Dermis blood vessel endothelial cell (primary cell): ENCODE data around the gene THOC6. TPM values are rescaled to one million over a fixed set of nuclear protein-coding genes. Genes with fewer than 3 reads are reported as not detected.
"Not testable (repeated sequence)": the region's sequence is repeated elsewhere in the genome, so short reads cannot be mapped to it uniquely, and the experiment has no call there.

Experiments used
- DNase-seq: peaks from one replicate; pipeline ENCODE4 v3.0.0; 2010
- total RNA-seq: library from RNA; depleted of rRNA; stranded (reverse); fragments of >200 nt; gene quantifications from 2 replicates; pipeline ENCODE4 v1.2.3, GENCODE V29; 2014

The THOC6 gene
- total RNA-seq, 1 donor from 2014 or later: 21.4 TPM

- no peak for DNase-seq
Measured at GRCh38 chr16:3057181-3058138, 33.6 kb downstream of the THOC6 start.

- DNase-seq: peak; percentile 54
Measured at GRCh38 chr16:3058139-3059030, 34.5 kb downstream of the THOC6 start.

DNA sequence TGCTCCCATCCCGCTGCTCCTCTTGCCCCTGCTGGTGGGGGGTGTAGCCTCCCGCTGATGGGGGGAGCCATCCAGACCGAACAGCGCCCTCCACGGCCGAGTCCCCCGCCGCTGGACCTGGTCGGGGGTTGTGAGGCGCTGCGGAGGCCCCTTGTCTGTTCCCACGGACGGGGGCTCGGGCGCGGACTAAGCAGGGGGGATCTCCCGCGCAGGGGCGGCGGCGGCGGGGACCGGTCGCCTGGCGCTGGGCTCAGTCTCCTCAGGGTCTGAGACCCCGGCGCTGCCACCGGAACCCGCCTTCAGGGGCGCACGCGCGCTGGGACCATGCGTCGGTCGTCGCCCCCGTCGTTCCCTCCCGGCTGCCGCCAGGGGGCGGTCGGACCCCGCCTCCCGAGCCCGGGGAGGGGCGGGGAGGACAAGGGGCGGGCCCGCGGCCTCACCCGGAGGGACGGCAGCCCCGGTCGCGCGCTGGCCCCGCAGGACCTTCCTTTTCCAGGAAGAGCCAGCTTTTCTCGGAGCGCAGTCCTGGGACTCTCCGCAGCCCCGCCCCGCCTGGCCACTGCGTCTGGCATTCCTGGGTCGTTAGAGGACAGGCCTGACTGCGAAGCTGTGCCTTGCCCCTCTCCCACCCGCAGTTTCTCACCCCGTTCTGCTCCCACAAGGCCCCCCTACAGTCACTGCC is 35.3 kb downstream of the THOC6 start:
- DNase-seq: peak; percentile 88

DNA sequence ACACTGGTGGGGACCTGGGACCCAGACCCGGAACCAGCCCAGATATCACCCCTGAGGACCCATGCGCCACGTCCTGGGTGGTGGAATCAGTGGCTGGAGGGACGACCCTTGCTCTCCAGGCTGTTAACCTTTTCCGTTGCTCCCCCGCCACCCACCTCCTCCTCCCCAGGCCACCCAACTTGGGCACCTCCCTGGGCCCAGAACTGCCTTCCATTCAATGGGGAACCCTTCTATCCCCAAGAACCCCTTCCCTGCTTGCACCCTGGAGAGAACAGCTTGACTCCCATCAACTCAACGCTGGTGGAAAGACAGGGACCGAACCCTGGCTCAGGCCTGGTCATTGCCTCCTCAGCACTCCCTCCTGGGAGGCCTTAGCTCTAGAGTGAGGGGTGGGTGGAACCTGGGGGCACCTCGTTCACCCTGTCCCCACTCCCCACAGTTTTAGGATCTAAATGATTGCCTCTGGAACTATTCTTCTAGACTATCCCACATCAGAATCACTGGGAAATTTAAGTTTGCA is 35.9 kb downstream of the THOC6 start:
- DNase-seq: no peak

GRCh38 chr16:3060339-3061127 is 36.7 kb downstream of the THOC6 start:
- DNase-seq: no peak

DNA sequence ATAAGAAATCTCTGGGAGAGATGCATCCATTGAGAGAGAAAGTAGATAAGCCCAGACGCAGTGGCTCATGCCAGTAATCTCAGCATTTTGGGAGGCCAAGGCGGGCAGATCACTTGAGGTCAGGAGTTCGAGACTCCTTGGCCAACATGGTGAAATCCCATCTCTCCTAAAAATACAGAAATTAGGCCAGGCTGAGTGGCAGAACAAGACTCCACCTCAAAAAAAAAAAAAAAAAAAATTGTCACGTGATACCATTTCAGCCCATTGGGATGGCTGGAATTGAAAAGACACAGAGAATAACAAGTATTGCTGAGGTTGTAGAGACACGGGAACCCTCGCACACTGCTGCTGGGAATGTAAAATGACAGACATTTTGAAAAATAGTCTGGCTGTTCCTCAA is 38.7 kb downstream of the THOC6 start:
- DNase-seq: no peak

- DNase-seq: no peak
Measured at GRCh38 chr16:3063625-3064386, 40.0 kb downstream of the THOC6 start.

DNA sequence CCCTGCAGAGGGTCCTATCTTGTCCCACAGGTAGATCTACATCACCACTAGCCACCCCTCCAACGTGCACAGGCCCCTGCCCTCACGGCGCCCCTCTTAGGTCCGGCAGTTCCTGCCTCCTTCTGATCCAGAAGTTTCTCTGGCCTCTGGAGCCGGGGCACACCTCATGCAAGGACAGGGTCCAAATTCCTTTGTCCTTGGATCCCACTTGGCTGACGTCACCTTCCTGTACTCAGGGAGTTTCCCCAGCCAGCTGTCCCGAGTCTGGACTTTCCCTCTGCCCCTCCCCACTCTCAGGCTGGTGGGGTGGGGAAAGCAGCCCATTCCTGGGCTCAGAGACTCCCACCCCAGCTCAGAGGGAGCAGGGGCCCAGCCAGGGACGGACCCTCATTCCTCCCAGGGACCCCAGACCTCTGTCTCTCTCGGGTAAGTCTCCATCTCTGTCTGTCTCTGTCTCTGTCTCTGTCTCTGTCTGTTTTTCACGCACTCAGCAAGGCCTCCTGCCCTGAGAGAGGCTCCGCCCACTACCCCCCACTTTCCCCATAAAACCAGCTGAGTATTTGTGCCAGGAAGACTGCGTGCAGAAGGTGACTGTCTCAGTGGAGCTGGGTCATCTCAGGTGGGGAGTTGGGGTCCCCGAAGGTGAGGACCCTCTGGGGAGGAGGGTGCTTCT is 41.4 kb downstream of the THOC6 start, which contains the start of gene IL32:
IL32 (plus strand) TSS at position 572 of the 673 bp plus-strand sequence. CDS start 172 bp downstream, outside the sequence.
- DNase-seq: peak; percentile 94

DNA sequence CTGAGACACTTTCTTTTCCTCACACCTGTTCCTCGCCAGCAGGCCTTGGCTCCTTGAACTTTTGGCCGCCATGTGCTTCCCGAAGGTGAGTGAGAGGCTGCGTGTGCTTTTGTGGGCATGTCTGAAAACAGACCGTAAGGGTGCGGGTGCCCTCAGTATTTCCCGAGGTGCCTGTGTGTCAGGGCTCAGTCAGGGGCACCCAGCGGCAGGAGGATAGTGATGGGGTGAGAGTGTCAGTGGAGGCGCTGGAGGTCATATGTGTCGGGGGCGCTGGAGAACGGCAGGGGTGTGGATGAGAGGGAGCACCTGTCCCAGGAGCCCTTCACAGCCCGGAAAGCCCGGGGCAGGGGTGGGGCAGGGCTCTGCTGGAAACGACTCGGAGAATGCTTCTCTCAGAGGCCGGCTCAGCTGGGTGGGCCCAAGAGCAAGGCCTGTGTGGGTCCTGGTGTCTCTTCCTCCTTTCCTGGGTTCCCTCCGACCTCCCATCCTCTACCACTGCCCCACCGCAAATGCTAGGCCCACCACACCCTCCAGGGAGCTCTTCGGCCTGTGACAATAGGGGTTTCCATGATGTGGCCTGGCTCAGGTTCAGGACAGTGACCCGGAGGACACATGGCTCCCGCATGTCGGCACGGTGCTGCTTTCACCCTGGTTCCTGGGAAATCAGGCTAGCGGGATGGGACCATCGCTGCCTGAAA is 42.1 kb downstream of the THOC6 start:
- no peak for DNase-seq

DNA sequence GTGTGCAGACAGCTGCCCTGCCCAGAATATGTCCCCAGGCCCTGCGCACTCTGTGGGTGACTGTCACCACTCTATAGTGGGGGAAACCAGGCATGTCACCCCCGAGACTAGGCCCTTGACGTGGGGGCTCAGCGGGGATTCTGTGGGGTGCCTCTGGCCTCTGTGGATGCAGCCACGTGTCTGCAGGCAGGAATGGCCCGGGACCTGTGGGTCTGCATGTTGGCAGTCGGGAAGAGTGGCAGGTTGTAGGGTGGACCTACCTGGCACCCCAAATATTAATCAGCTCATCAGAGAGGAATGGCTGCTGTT is 42.6 kb downstream of the THOC6 start:
- no peak for DNase-seq

DNA sequence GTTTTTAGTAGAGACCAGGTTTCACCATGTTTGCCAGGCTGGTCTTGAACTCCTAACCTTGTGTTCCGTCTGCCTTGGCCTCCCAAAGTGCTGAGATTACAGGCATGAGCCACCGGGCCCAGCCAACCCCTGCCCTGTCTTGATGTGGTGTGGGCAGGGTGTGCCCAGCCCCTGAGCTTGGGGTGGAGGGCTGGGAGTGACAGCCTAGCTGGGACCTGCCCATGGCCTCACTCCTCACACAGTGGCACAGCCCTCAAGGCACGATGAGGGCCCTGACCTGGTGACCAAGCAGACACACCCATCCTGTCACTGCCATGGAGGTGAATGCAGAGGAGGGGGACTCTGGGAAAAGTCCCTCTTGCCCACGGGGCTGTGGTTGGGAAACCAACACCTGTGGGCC is 44.7 kb downstream of the THOC6 start:
- DNase-seq: no peak

GRCh38 chr16:3069146-3069545 is 45.3 kb downstream of the THOC6 start:
- not testable (repeated sequence) for DNase-seq

DNA sequence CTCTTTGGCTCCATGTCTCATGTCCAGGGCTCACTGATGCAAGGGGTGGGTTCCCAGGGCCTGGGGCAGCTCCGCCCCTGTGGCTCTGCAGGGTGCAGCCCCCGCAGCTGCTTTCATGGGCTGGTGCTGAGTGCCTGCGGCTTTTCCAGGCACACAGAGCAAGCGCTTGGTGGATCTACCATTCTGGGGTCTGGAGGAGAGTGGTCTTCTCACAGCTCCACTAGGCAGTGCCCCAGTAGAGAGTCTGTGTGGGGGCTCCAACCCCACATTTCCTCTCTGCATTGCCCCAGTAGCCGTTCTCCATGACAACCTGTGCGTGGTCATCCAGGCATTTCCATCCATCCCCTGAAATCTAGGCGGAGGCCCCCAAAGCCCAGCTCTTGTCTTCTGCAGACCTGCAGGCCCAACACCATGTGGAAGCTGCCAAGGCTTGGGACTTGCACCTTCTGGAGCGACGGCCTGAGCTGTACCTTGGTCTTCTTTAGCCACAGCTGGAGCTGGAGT is 46.8 kb downstream of the THOC6 start:
- no peak for DNase-seq

- no peak for DNase-seq
Measured at GRCh38 chr16:3071655-3072054, 47.8 kb downstream of the THOC6 start.

DNA sequence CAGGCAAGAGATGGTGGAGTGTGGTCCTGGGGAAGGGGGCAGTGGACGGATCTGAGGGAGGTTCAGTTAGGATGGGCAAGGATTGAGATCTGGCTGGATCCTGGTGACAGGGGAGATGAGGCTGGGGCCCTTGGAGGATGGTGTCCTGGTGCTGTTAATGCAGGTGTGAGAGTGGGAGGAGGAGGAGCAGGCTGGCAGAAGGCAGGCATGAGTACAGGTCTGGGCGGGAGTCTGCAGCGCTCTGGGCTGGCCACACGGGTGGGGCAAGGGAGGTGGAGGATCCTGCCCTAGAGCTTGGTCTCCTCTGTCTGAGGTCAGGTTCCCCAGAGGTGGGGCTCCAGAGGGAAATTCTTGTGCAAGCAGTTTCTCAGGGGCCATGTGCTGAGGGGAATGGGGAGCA is 48.3 kb downstream of the THOC6 start:
- not testable (repeated sequence) for DNase-seq

GRCh38 chr16:3072576-3073263 is 48.9 kb downstream of the THOC6 start:
- not testable (repeated sequence) for DNase-seq

- DNase-seq: no peak
Measured at GRCh38 chr16:3073448-3073847, 49.6 kb downstream of the THOC6 start.

DNA sequence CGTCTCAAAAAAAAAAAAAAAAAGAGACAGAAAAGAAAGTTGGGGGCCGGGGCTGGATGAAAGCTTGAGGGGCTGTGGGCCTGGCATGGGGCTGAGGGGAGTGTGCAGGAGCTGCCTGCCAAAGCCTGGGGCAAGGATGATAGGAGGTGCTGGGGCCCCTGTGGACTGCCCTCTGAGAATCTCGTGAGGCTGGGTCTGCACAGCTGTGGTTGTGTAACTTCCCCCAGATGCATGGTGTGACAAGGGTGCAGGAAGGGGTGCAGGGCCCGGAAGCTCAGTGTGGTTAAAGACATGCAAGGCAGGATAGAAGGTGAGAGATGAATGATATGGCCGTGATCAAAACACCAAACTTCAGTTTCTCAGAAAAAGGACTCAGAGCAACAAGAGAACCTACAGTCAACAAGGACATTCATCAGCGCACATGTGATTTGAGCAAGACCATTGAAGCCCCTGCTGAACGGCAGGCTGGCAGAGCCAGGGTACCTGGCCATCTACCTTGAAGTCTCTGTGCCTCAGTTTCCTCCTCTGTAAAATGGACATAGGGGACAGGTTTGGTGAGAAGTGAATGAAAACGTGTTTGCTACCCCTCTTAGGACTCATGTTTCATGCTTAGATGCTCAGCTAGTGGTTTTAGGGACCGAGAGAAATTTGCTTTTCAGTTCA is 51.2 kb downstream of the THOC6 start:
- DNase-seq: no peak
